Umbilical cord (tissue), 2 donors: ENCODE measurements around the gene LRMDA. TPM values are rescaled to one million over a fixed set of nuclear protein-coding genes. Genes with fewer than 3 reads are reported as not detected.
"Not testable (repeated sequence)": the region's sequence is repeated elsewhere in the genome, so short reads cannot be mapped to it uniquely, and the experiment has no call there.

Experiments used
- DNase-seq: peaks from one replicate; pipeline ENCODE4 v3.0.0-alpha.2; 2015; ENCODE audit warnings: low spot score
- total RNA-seq: library from RNA; depleted of rRNA; stranded (reverse); fragments of >200 nt; gene quantifications from one replicate; pipeline ENCODE4 v1.2.3, GENCODE V29; 2014; ENCODE audit warnings: low replicate concordance; ENCODE audit not compliant: insufficient read depth

The LRMDA gene
- total RNA-seq, 1 donor from 2014 or later = 1.7 TPM

- peak; percentile 64 for DNase-seq
Measured at GRCh38 chr10:76115471-76116155, 684.2 kb downstream of the LRMDA start.

GRCh38 chr10:76116523-76116922 lies 685.1 kb downstream of the LRMDA start:
- no peak for DNase-seq

GRCh38 chr10:76117949-76118348 lies 686.5 kb downstream of the LRMDA start:
- DNase-seq = no peak

GRCh38 chr10:76119036-76119435 lies 687.6 kb downstream of the LRMDA start:
- DNase-seq = no peak

- DNase-seq = no peak
Measured at GRCh38 chr10:76119515-76119914, 688.1 kb downstream of the LRMDA start.

GRCh38 chr10:76122056-76122455 lies 690.6 kb downstream of the LRMDA start:
- DNase-seq = no peak

GRCh38 chr10:76124280-76124679 lies 692.9 kb downstream of the LRMDA start:
- DNase-seq = no peak

GRCh38 chr10:76125900-76126299 lies 694.5 kb downstream of the LRMDA start:
- DNase-seq = no peak

- DNase-seq = no peak
Measured at GRCh38 chr10:76126607-76127527, 695.4 kb downstream of the LRMDA start.

- no peak for DNase-seq
Measured at GRCh38 chr10:76127984-76128589, 696.7 kb downstream of the LRMDA start.

GRCh38 chr10:76129213-76129612 lies 697.8 kb downstream of the LRMDA start:
- no peak for DNase-seq

- no peak for DNase-seq
Measured at GRCh38 chr10:76130892-76131291, 699.5 kb downstream of the LRMDA start.

GRCh38 chr10:76133597-76134255 lies 702.3 kb downstream of the LRMDA start:
- DNase-seq = peak; percentile 45

GRCh38 chr10:76136961-76137360 lies 705.5 kb downstream of the LRMDA start:
- no peak for DNase-seq

- DNase-seq = no peak
Measured at GRCh38 chr10:76138286-76138685, 706.9 kb downstream of the LRMDA start.

GRCh38 chr10:76138906-76139305 lies 707.5 kb downstream of the LRMDA start:
- no peak for DNase-seq

GRCh38 chr10:76139431-76139830 lies 708.0 kb downstream of the LRMDA start:
- DNase-seq = no peak

- DNase-seq = no peak
Measured at GRCh38 chr10:76141376-76141775, 710.0 kb downstream of the LRMDA start.

- DNase-seq = not testable (repeated sequence)
Measured at GRCh38 chr10:76148217-76148616, 716.8 kb downstream of the LRMDA start.

- DNase-seq = no peak
Measured at GRCh38 chr10:76149182-76149581, 717.8 kb downstream of the LRMDA start.

- DNase-seq = no peak
Measured at GRCh38 chr10:76149602-76150138, 718.2 kb downstream of the LRMDA start.
